Skin of body (tissue), 2 donors: ENCODE results near the gene EPHA8. TPM values are rescaled to one million over a fixed set of nuclear protein-coding genes. Genes with fewer than 3 reads are reported as not detected.
A peak's percentile ranks its signal among the peaks of the same experiment; 100 is the strongest.

Source experiments
- DNase-seq: peaks from one replicate; lab custom pipeline; 2025; lab: John Stamatoyannopoulos, UW
- total RNA-seq: library from RNA; depleted of rRNA; stranded (reverse); fragments of >200 nt; gene quantifications from one replicate; pipeline ENCODE4 v1.2.3, GENCODE V29; 2014

EPHA8 gene
- total RNA-seq, 1 donor from 2014 or later: not detected

GRCh38 chr1:22566161-22566560 is 2.9 kb downstream of the EPHA8 start:
- no peak for DNase-seq

DNA sequence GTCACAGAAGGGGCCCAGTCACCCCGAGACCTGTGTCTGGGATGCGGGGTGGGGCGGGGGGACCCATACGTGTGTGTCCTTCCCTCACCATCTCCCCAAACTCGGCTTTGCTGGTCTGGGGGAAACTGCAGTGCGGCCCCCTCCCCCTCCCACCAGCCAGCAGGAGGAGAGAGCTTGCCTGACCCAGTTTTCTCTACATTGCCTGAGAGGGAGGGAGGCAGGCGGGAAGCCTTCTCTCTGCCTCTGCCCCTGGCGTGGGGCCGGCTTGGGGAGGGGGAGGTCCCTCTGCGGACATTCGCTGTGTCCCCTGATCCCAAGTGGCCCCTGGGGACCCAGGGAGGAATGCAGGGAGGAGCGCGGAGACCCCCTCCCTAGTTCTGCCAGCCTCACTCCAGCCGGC is 3.9 kb downstream of the EPHA8 start:
- no peak for DNase-seq

DNA sequence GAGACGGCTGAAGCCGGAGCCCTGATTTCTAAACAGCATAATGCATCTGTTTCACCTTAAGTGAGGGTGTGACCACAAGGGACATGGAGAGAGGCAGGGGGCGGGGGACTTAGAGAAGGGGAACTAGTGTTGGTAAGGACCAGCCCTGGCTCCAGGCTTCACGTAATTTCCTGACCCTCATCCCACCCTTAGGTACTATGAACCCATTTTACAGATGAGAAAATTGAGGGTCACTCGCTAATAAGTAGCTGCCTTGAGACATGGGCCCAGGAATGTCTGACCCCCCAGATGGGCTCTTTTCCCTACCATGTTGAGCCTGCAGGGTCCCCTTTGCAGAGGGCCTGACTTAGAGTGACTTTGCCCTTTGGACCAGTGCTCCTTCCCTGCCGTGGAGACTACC is 4.7 kb downstream of the EPHA8 start:
- no peak for DNase-seq

DNA sequence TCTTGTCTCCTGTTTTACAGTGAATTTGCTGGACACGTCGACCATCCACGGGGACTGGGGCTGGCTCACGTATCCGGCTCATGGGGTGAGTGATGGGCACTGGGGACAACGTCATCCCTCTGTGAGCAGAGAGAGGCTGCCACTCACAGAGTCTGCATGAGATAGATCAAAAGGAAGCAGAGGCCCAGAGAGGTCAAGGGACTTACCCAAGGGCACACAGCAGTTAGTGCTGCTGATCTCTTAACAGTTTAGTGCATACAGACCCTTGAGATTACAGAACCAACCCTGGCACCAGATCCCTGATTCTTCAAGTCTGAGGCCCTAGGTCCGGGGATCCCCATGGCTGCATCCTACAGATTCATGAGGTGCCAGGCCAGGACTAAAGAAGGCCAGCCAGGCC is 6.0 kb downstream of the EPHA8 start:
- DNase-seq: no peak

DNA sequence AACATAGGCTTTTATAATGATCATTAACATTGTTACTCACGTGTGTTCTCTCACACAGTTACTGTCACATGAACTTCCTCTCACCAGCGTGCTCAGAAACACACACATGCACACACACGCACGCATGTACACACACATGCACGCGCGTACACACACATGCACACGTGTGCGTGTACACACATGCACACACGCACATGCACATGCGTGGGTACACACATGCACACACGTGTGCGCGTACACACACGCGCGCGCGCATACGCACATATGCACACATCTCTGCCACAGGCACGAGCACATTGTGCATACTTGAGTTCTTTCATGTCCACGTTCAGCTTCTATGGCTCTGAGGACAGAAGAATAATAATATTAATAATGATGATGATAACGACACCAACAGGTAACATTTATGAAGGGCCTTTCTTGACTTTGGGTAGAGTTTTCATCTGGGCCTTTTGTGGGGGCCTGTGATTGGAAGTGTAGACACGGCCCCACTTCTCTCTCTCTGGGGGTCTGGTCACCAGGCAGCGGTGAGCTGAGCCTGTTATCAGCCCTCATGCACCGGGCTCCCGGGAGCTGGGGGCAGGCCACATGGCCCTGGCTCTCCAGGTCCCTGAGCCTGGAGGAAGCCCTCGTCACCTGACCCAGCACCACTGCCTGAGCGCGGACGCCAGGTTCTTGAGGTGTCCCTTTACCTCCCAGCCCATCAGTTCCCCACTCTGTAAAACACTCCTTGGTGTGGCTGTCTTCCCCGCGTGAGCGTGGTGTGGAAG is 7.0 kb downstream of the EPHA8 start:
- no peak for DNase-seq

DNA sequence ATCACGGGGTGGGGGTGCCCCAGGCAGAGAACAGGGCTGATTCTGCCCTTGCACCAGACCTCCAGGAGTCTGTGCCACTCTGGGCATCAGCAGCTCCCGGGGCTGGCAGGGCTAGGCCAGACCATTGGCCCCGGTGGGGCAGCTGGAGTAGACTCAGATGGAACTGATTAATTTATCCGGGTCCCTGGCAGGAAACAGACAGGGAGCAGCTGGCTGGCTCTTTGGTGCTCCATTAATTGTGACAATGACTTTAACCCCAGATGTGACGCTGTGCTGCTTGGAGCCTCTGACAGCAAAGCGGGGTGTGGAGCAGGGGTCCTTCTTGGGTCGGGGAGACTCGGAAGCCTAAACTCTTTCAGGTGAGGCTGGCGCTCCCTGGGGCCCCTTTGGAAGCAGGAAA is 9.5 kb downstream of the EPHA8 start:
- DNase-seq: peak; percentile 2

GRCh38 chr1:22573237-22573636 is 9.9 kb downstream of the EPHA8 start:
- DNase-seq: no peak

DNA sequence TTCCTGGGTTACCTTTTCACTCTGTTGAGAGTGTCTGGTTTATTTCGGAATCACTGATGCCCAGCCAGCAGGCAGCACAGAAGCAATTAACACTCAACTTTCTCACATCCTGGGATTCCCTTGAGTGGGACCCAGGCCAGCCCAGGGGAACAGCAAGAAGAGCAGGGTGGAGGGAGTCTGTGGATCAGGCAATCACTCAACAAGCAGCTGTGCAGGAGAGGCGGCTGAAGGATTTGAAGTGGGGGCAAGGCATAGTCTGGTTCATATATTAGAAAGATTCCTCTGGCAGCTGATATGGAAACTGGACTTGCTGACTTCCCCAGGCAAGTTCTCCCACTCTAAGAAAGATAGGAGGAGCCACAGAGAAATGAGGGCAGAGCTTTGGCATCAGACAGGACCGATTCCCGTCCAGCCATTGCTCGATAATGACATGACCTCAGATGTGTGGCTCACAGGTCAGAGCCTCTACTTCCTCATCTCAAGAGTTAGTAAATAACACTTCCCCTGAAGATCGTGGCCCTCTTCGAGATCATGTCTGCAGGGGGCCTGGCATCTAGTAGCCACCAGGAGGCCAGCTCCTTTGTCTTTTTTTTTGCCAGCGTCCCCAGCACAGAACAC is 12.4 kb downstream of the EPHA8 start:
- DNase-seq: no peak

- no peak for DNase-seq
Observed at GRCh38 chr1:22576150-22576544, 12.9 kb downstream of the EPHA8 start.

DNA sequence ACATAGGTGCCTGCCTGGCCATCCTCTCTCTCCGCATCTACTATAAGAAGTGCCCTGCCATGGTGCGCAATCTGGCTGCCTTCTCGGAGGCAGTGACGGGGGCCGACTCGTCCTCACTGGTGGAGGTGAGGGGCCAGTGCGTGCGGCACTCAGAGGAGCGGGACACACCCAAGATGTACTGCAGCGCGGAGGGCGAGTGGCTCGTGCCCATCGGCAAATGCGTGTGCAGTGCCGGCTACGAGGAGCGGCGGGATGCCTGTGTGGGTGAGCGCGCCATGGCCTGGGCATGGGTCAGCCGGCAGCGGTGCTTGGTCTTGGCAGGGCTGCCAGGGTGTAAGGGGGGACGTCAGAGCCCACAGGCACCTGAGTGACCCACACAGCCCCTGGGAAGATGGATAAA is 13.3 kb downstream of the EPHA8 start:
- no peak for DNase-seq

- no peak for DNase-seq
Observed at GRCh38 chr1:22578732-22579361, 15.6 kb downstream of the EPHA8 start.

- no peak for DNase-seq
Observed at GRCh38 chr1:22579541-22580155, 16.4 kb downstream of the EPHA8 start.

GRCh38 chr1:22582661-22583635 is 19.7 kb downstream of the EPHA8 start:
- DNase-seq: no peak

DNA sequence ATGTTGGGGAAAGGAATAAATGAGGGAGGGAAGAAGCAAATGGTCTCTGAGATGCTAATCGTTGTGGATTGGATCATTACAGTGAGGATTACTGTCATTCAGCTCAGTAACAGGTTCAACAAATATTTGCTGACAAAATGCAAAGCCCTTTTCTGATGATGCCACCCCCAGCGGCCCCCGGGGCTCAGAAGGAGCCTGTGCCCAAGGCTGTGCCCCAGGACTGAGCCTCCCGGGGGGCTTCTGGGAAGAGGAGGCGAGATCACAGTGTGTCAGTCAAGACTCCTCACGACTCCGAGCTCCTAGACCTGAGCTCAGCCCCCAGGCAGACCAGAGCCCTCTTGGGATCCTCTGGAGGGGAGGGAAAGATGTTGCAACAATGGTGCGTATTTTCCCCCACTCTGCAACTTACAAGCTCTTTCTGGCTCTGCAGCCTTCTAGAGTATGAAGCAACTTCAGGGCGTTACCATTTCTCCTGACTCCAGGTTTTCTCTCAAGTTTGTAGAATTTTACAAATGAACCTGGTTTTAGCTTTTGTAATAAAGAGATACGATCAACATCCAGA is 20.8 kb downstream of the EPHA8 start:
- no peak for DNase-seq

- DNase-seq: no peak
Observed at GRCh38 chr1:22584970-22585369, 21.7 kb downstream of the EPHA8 start.

DNA sequence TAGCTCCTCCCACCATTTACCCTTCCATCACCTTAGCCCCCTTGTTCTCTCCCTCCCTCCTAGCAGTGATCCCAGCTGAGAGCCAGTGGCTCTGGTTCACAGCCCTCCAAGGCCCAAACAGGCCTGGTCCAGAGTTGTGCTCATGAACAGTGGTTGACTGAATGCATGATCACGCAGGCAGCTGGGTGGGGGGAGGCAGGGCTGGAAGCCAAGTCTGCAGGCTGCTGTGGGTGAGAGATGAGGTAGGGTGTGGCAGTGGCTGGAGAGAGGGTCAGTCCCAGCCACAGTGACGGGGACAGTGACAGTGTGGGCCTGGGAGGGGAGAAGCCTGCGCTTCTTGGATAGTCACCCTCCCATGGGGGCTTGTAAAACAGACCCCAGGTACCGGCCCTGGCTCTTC is 22.2 kb downstream of the EPHA8 start:
- DNase-seq: no peak

DNA sequence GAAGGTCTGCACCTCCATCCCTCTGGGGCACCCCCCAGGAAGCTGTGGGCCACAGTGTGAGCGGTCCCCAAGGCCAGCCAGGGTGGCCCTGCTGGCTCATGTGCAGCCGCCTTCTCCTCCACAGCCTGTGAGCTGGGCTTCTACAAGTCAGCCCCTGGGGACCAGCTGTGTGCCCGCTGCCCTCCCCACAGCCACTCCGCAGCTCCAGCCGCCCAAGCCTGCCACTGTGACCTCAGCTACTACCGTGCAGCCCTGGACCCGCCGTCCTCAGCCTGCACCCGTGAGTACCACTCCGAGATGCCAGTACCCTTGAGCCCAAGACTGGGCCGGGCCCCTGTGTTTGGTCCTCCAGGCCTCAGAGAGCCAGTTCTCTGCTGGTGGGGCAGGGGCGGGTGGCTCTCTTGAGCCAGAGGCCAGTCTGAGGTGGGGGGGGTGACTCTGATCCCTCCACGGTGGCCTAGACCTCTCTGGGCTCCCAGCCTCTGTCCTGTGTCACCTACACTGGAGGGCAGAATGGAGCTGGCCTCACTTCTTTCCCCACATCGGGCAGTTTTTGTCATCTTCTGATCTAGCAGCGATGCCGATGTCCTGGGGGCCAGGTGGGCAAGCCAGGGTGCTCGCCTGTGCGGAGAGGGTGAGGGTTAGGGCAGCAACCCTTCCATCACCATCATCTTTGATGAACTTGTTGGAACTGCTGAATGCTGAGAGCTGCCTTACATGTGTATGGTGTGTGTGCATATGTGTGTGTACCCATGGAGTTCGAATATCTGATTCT is 23.3 kb downstream of the EPHA8 start:
- DNase-seq: no peak

GRCh38 chr1:22587247-22587646 is 24.0 kb downstream of the EPHA8 start:
- DNase-seq: no peak

DNA sequence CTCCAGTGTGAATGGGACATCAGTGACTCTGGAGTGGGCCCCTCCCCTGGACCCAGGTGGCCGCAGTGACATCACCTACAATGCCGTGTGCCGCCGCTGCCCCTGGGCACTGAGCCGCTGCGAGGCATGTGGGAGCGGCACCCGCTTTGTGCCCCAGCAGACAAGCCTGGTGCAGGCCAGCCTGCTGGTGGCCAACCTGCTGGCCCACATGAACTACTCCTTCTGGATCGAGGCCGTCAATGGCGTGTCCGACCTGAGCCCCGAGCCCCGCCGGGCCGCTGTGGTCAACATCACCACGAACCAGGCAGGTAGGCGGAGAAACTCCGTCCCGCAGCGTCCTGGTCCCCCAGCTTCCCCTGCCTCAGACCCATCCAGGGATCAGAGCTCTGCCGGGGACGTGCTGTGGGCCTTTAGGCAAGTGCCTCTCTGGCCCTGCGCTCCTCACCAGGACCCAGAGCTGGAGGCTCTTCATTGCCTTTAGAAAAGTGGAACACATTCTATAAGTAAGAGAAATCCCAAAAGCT is 25.7 kb downstream of the EPHA8 start:
- DNase-seq: no peak

DNA sequence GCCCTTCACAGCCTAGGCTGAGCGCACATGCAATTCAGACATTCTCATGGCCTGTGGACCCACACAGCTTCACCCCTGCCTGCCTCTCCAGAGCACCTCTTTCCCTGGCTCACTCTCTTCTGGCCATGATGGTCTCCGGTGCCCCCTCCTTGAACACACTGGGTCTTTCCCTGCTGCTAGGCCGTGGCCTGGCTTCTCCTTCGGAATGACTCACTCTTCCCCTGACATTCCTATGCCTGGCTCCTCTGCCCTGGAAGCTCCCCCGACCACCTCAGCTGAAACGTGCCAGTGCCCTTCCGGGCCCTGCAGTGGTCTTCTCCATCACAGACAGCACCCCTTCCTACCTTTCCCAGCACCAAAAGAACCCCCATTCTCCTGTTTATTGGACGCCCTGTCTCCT is 28.3 kb downstream of the EPHA8 start:
- no peak for DNase-seq
